IMR-90 (cell line): ENCODE data around the gene CLNS1A. TPM values are rescaled to one million over a fixed set of nuclear protein-coding genes. Genes with fewer than 3 reads are reported as not detected.

Experiments
- ATAC-seq: fragments of 200-7000 bp; cut with Tn5 transposase; 2 replicates; pipeline ENCODE4 v1.9.1; 2020; ENCODE audit warnings: low read depth, mild to moderate bottlenecking, moderate library complexity
- BruUV-seq: library from RNA; stranded (reverse); fragments of 400-500 nt; replicated peaks from 2 replicates; lab custom pipeline; 2021; lab: Mats Ljungman, UMichigan
- CTCF ChIA-PET: fragments of 300-600 bp; formaldehyde crosslinking; extraction: SDS; loops from one replicate; lab custom pipeline; 2021; ENCODE audit warnings: antibody characterized with exemption; lab: Yijun Ruan, JAX
- POLR2A ChIA-PET: fragments of 300-600 bp; sonication (Branson Sonifier 250); formaldehyde crosslinking; loops from one replicate; lab custom pipeline; 2022; ENCODE audit warnings: antibody characterized with exemption; ENCODE audit not compliant: unreplicated experiment; lab: Charles Lee
- DNase-seq: peaks from one replicate; pipeline ENCODE4 v3.0.0; 2013
- H2AFZ ChIP-seq: replicated peaks from 2 replicates; pipeline ENCODE3; 2013; ENCODE audit warnings: low read length, mild to moderate bottlenecking; ENCODE audit not compliant: poor library complexity
- H2AK5ac ChIP-seq: 2 replicates; pipeline ENCODE4 v1.6.1; 2013; ENCODE audit warnings: low read depth, low read length, inconsistent platforms
- H2AK9ac ChIP-seq: replicated peaks from 2 replicates; pipeline ENCODE3; 2013; ENCODE audit warnings: mild to moderate bottlenecking, low read depth, low read length, moderate library complexity; ENCODE audit not compliant: poor library complexity
- H2BK120ac ChIP-seq: 2 replicates; pipeline ENCODE4 v1.6.1; 2013; ENCODE audit warnings: low read depth, low read length, inconsistent platforms
- H2BK15ac ChIP-seq: 3 replicates; pipeline ENCODE4 v1.6.1; 2013; ENCODE audit warnings: low read depth, low read length, inconsistent platforms
- H2BK20ac ChIP-seq: 2 replicates; pipeline ENCODE4 v1.6.1; 2013; ENCODE audit warnings: low read depth, mild to moderate bottlenecking, inconsistent platforms, low read length, moderate library complexity
- H2BK5ac ChIP-seq: 2 replicates; pipeline ENCODE4 v1.6.1; 2013; ENCODE audit warnings: mild to moderate bottlenecking, low read depth, low read length, inconsistent platforms; ENCODE audit not compliant: poor library complexity, severe bottlenecking
- H3K14ac ChIP-seq: replicated peaks from 2 replicates; pipeline ENCODE4 v1.6.1; 2013; ENCODE audit warnings: low read depth, low read length, inconsistent platforms
- H3K18ac ChIP-seq: 2 replicates; pipeline ENCODE4 v1.6.1; 2013; ENCODE audit warnings: low read depth, low read length, control low read depth
- H3K23ac ChIP-seq: 2 replicates; pipeline ENCODE4 v1.6.1; 2013; ENCODE audit warnings: low read depth, low read length, inconsistent platforms
- H3K27ac ChIP-seq: 2 replicates; pipeline ENCODE4 v1.5.1; 2013; ENCODE audit warnings: mild to moderate bottlenecking, control low read depth, low read length; ENCODE audit not compliant: insufficient read depth
- H3K27me3 ChIP-seq: 2 replicates; pipeline ENCODE4 v1.6.1; 2013; ENCODE audit warnings: low read length; ENCODE audit not compliant: control insufficient read depth, insufficient read depth
- H3K36me3 ChIP-seq: 2 replicates; pipeline ENCODE4 v1.6.1; 2013; ENCODE audit warnings: low read length, mixed read lengths; ENCODE audit not compliant: control insufficient read depth, insufficient read depth
- H3K4ac ChIP-seq: 2 replicates; pipeline ENCODE4 v1.6.1; 2013; ENCODE audit warnings: low read depth, low read length, inconsistent platforms
- H3K4me1 ChIP-seq: 2 replicates; pipeline ENCODE4 v1.6.1; 2013; ENCODE audit warnings: low read length, mixed read lengths; ENCODE audit not compliant: control insufficient read depth, insufficient read depth
- H3K4me2 ChIP-seq: 2 replicates; pipeline ENCODE4 v1.6.1; 2013; ENCODE audit warnings: low read depth, mild to moderate bottlenecking, control low read depth, low read length, moderate library complexity
- H3K4me3 ChIP-seq: 2 replicates; pipeline ENCODE4 v1.5.1; 2013; ENCODE audit warnings: low read depth, mild to moderate bottlenecking, control low read depth, low read length, moderate library complexity; ENCODE audit not compliant: insufficient read depth
- H3K56ac ChIP-seq: 2 replicates; pipeline ENCODE4 v1.6.1; 2013; ENCODE audit warnings: low read length, inconsistent platforms; ENCODE audit not compliant: insufficient read depth; ENCODE audit errors: extremely low read depth
- H3K79me1 ChIP-seq, 2 experiments: 2 replicates each; pipeline ENCODE4 v1.6.1; 2013; ENCODE audit warnings: low read length in 2 of 2, inconsistent platforms in 1 of 2, low read depth in 1 of 2
- H3K9ac ChIP-seq: 2 replicates; pipeline ENCODE4 v1.6.1; 2013; ENCODE audit warnings: low read depth, low read length, control low read depth
- H3K9me1 ChIP-seq: 2 replicates; pipeline ENCODE4 v1.6.1; 2013; ENCODE audit warnings: low read length, inconsistent platforms; ENCODE audit not compliant: insufficient read depth
- H3K9me3 ChIP-seq: 2 replicates; pipeline ENCODE4 v1.6.1; 2013; ENCODE audit warnings: low read length; ENCODE audit not compliant: control insufficient read depth, insufficient read depth
- H4K20me1 ChIP-seq: 2 replicates; pipeline ENCODE4 v1.6.1; 2013; ENCODE audit warnings: low read length, inconsistent platforms; ENCODE audit not compliant: insufficient read depth
- H4K5ac ChIP-seq: 2 replicates; pipeline ENCODE4 v1.6.1; 2013; ENCODE audit warnings: mild to moderate bottlenecking, low read depth, low read length, control low read depth
- H4K8ac ChIP-seq, 2 experiments: 2 replicates each; pipeline ENCODE4 v1.6.1; 2013; ENCODE audit warnings: low read depth in 2 of 2, low read length in 2 of 2, control low read depth in 1 of 2, inconsistent platforms in 1 of 2
- H4K91ac ChIP-seq: 2 replicates; pipeline ENCODE4 v1.6.1; 2013; ENCODE audit warnings: low read depth, low read length, inconsistent platforms; ENCODE audit not compliant: insufficient read depth
- ELK1 ChIP-seq: fragments of 150-350 bp; IDR thresholded peaks from 2 replicates; pipeline ENCODE4 v1.6.1; 2016; ENCODE audit warnings: low read depth, mild to moderate bottlenecking, low read length, moderate library complexity, borderline replicate concordance
- dilution Hi-C: fragments of 300-500 bp; cut with HindIII; formaldehyde crosslinking; loops from one replicate; pipeline ENCODE4 v1.14.3; 2018; ENCODE audit warnings: low sequenced_read_pairs; ENCODE audit not compliant: unreplicated experiment
- in situ Hi-C: fragments of 300-500 bp; cut with MboI; formaldehyde crosslinking; loops from 3 replicates; pipeline ENCODE4 v1.14.3; 2019; ENCODE audit warnings: low sequenced_read_pairs, inconsistent platforms, mixed read lengths
- intact Hi-C: fragments of 100-400 bp; cut with micrococcal nuclease; formaldehyde crosslinking; loops from 2 replicates; pipeline ENCODE4 v1.10.0; 2022
- polyA plus RNA-seq, 3 experiments: library from polyadenylated mRNA; depleted of rRNA; stranded (reverse); fragments of >200 nt; gene quantifications; 2 replicates each; pipeline ENCODE4 v1.2.3, GENCODE V29; 2012; ENCODE audit warnings: low replicate concordance in 1 of 3
- total RNA-seq: library from RNA; depleted of rRNA; stranded (reverse); fragments of >200 nt; gene quantifications from 2 replicates; pipeline ENCODE4 v1.2.3, GENCODE V29; 2012

Gene CLNS1A
- total and polyA plus RNA-seq, 2 of the 4 experiments (the other 2 are of a cell fraction), result 66.7 to 97.0 TPM

DNA sequence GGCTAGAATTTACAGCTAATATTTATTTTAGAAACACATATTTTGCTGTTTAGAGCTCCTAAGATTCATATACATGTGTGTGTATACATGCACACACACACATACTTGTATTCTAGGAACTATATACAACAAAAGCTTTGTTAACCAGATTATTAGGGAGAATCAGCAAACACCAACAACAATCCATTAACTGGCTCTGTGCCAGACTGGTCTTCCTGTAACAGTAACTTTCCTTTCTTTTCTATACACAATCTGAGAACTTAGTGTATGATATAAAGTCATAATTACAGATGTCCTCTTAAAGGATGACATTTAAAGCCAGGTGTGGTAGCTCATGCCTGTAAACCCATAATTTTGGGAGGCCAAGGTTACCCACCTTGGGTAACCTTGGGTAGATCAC is 49.5 kb upstream of the CLNS1A start:
- ChIA-PET POLR2A (no interaction called here), CTCF (no interaction called here)
- Histone ChIP-seq H2BK5ac (no peak overlapping the region), H3K27ac (no peak overlapping the region), H2BK15ac (no peak overlapping the region), H3K27me3 (no peaks in the 10 kb centered on the region), H3K4me3 (no peak overlapping the region), H3K9me1 (peaks cover 3% of the 10 kb centered on the region; the same call in 1 of the 2 replicates), H3K4me2 (no peak overlapping the region), H2BK20ac (no peak overlapping the region), H3K9ac (no peak overlapping the region), H3K9me3 (no peaks in the 10 kb centered on the region), H4K91ac (no peak overlapping the region), H4K20me1 (no peaks in the 10 kb centered on the region), H2BK120ac (no peak overlapping the region), H3K4me1 (no peaks in the 10 kb centered on the region), H4K5ac (no peak overlapping the region), H4K8ac (no peak overlapping the region), H3K4ac (no peak overlapping the region), H3K56ac (no peak overlapping the region), H3K14ac (no peak overlapping the region), H2AK9ac (no peak overlapping the region), H2AFZ (no peak overlapping the region), H3K18ac (no peak overlapping the region), H3K79me1 (peaks cover 0 to 2% of the 10 kb centered on the region in 2 experiments; a peak in 1 of 4 replicates), H3K36me3 (peaks cover 30% of the 10 kb centered on the region), H3K23ac (no peak overlapping the region), H2AK5ac (no peak overlapping the region)
- no peak for DNase-seq
- no peak for ATAC-seq
- intact Hi-C loops, result no loop called here
- in situ Hi-C loops, result no loop called here
- TF ChIP-seq ELK1, result no peak
- no TSS peak for BruUV-seq
- dilution Hi-C loops, result no loop called here
